Nephron progenitor cell (in vitro differentiated cells): ENCODE measurements around the gene TNRC6B.
A peak's percentile ranks its signal among the peaks of the same experiment; 100 is the strongest.
"Not testable (repeated sequence)": the region's sequence is repeated elsewhere in the genome, so short reads cannot be mapped to it uniquely, and the experiment has no call there.

Source experiments
- DNase-seq: peaks from one replicate; pipeline ENCODE4 v3.0.0; 2021
- H3K27ac Mint-ChIP-seq: 2 replicates; pipeline ENCODE4 v1.8.0; 2021; ENCODE audit warnings: mild to moderate bottlenecking, moderate library complexity, mixed read lengths
- H3K27me3 Mint-ChIP-seq: 2 replicates; pipeline ENCODE4 v1.8.0; 2021; ENCODE audit warnings: mild to moderate bottlenecking, low read depth, mixed read lengths; ENCODE audit not compliant: poor library complexity
- H3K36me3 Mint-ChIP-seq: 2 replicates; pipeline ENCODE4 v1.8.0; 2021; ENCODE audit warnings: low read depth, mixed read lengths
- H3K4me1 Mint-ChIP-seq: 2 replicates; pipeline ENCODE4 v1.8.0; 2021; ENCODE audit warnings: mixed read lengths
- H3K4me3 Mint-ChIP-seq: 2 replicates; pipeline ENCODE4 v1.8.0; 2021; ENCODE audit warnings: mild to moderate bottlenecking, moderate library complexity, mixed read lengths
- H3K9me3 Mint-ChIP-seq: 2 replicates; pipeline ENCODE4 v1.8.0; 2021; ENCODE audit warnings: mild to moderate bottlenecking, moderate library complexity, mixed read lengths
- CTCF ChIP-seq: fragments of 200-600 bp; sonication (generic); IDR thresholded peaks from 2 replicates; pipeline ENCODE4 v1.5.0; 2021; ENCODE audit warnings: antibody characterized with exemption

TNRC6B gene

GRCh38 chr22:40190501-40190900 is 12.8 kb downstream of the TNRC6B start:
- no peaks in the 10 kb centered on the region for H3K27me3 Mint-ChIP-seq
- H3K4me3 Mint-ChIP-seq: no peak overlapping the region
- no peak for TF ChIP-seq CTCF
- H3K4me1 Mint-ChIP-seq: peaks cover 76% of the 10 kb centered on the region
- peaks cover 5% of the 10 kb centered on the region for H3K9me3 Mint-ChIP-seq
- peaks cover 18% of the 10 kb centered on the region for H3K36me3 Mint-ChIP-seq
- H3K27ac Mint-ChIP-seq: no peak overlapping the region
- DNase-seq: no peak

- Mint-ChIP-seq H3K27me3 (no peaks in the 10 kb centered on the region), H3K36me3 (peaks cover 29% of the 10 kb centered on the region), H3K4me3 (peak overlapping the region; percentile 46), H3K9me3 (peaks cover 3% of the 10 kb centered on the region), H3K4me1 (peaks cover 65% of the 10 kb centered on the region), H3K27ac (peak overlapping the region; percentile 64)
- peak; percentile 21 for TF ChIP-seq CTCF
- no peak for DNase-seq
Measured at GRCh38 chr22:40193429-40194421, 16.0 kb downstream of the TNRC6B start.

- TF ChIP-seq CTCF: no peak
- H3K27me3 Mint-ChIP-seq: no peaks in the 10 kb centered on the region
- H3K4me3 Mint-ChIP-seq: no peak overlapping the region
- H3K4me1 Mint-ChIP-seq: peaks cover 60% of the 10 kb centered on the region
- H3K27ac Mint-ChIP-seq: peak overlapping the region; percentile 20
- no peak for DNase-seq
- peaks cover 3% of the 10 kb centered on the region for H3K9me3 Mint-ChIP-seq
- peaks cover 39% of the 10 kb centered on the region for H3K36me3 Mint-ChIP-seq
Measured at GRCh38 chr22:40194656-40195055, 16.9 kb downstream of the TNRC6B start.

- peaks cover 44% of the 10 kb centered on the region for H3K4me1 Mint-ChIP-seq
- H3K27me3 Mint-ChIP-seq: no peaks in the 10 kb centered on the region
- peaks cover 34% of the 10 kb centered on the region for H3K36me3 Mint-ChIP-seq
- no peak for DNase-seq
- peak overlapping the region; percentile 89 for H3K27ac Mint-ChIP-seq
- H3K4me3 Mint-ChIP-seq: no peak overlapping the region
- H3K9me3 Mint-ChIP-seq: peaks cover 3% of the 10 kb centered on the region
- TF ChIP-seq CTCF: no peak
Measured at GRCh38 chr22:40196628-40197360, 19.1 kb downstream of the TNRC6B start.

GRCh38 chr22:40197421-40197820 is 19.7 kb downstream of the TNRC6B start:
- H3K9me3 Mint-ChIP-seq, H3K4me3 Mint-ChIP-seq, DNase-seq, H3K27me3 Mint-ChIP-seq: not testable (repeated sequence)
- peak overlapping the region; percentile 89 for H3K27ac Mint-ChIP-seq
- peaks cover 38% of the 10 kb centered on the region for H3K4me1 Mint-ChIP-seq
- H3K36me3 Mint-ChIP-seq: peaks cover 34% of the 10 kb centered on the region

GRCh38 chr22:40198733-40199132 is 21.0 kb downstream of the TNRC6B start:
- no peaks in the 10 kb centered on the region for H3K27me3 Mint-ChIP-seq
- no peak overlapping the region for H3K4me3 Mint-ChIP-seq
- H3K27ac Mint-ChIP-seq: no peak overlapping the region
- no peak for DNase-seq
- no peak for TF ChIP-seq CTCF
- peaks cover 3% of the 10 kb centered on the region for H3K9me3 Mint-ChIP-seq
- peaks cover 37% of the 10 kb centered on the region for H3K4me1 Mint-ChIP-seq
- peaks cover 34% of the 10 kb centered on the region for H3K36me3 Mint-ChIP-seq
